ENCODE measurements around the gene AURKB. TPM values are rescaled to one million over a fixed set of nuclear protein-coding genes. Genes with fewer than 3 reads are reported as not detected.

The AURKB gene
- total and polyA plus RNA-seq, 2 of the 13 experiments (the other 11 are each of a cell fraction or from before 2014, with no cell fraction given) = 29.5 to 75.3 TPM

DNA sequence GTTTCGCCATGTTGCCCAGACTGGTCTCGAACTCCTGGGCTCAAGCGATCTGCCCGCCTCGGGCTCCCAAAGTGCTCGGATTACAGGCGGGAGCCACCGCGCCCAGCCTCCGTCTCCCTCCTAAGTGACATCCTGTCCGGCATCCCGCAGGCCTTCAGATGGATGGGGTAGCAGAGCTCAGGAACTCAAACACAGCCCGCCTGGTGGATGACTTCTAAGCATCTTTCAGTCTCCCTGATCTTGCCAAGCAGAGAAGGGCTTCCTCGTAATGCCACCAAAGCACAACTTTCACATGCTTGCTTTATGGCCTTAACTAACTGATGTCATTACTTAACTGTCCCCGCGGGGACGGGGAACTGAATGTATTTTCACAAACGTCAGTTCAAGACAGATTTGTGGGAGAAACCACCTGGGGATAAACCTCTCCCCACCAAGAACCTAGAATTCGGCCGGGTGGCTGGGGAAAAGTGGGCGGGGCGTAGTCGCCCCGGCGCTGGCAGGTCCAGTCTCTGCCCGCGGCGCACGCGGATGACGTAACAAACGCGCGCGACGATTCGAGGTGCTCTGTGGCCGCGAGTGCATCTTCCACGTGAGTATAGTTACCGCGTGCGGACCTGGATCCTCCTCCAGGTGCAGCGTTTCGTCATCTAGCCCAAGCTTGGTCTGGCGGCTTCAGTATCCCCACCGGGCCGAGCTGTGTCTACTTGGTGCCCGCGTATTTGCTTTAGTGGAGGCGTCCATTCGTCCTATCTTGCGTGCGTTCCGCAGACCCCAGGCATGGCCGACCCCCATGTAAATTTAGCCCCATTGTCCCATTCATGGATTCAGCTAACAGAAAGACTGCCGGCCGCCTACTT lies 38.6 kb upstream of the AURKB start, which contains the start of gene PFAS (continued):
- TF ChIP-seq, protein P1, sequence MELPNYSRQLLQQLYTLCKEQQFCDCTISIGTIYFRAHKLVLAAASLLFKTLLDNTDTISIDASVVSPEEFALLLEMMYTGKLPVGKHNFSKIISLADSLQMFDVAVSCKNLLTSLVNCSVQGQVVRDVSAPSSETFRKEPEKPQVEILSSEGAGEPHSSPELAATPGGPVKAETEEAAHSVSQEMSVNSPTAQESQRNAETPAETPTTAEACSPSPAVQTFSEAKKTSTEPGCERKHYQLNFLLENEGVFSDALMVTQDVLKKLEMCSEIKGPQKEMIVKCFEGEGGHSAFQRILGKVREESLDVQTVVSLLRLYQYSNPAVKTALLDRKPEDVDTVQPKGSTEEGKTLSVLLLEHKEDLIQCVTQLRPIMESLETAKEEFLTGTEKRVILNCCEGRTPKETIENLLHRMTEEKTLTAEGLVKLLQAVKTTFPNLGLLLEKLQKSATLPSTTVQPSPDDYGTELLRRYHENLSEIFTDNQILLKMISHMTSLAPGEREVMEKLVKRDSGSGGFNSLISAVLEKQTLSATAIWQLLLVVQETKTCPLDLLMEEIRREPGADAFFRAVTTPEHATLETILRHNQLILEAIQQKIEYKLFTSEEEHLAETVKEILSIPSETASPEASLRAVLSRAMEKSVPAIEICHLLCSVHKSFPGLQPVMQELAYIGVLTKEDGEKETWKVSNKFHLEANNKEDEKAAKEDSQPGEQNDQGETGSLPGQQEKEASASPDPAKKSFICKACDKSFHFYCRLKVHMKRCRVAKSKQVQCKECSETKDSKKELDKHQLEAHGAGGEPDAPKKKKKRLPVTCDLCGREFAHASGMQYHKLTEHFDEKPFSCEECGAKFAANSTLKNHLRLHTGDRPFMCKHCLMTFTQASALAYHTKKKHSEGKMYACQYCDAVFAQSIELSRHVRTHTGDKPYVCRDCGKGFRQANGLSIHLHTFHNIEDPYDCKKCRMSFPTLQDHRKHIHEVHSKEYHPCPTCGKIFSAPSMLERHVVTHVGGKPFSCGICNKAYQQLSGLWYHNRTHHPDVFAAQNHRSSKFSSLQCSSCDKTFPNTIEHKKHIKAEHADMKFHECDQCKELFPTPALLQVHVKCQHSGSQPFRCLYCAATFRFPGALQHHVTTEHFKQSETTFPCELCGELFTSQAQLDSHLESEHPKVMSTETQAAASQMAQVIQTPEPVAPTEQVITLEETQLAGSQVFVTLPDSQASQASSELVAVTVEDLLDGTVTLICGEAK (IDR thresholded peaks at IDR 0.05) = no peak
- TF ChIP-seq, protein P1 (CRISPR knock-in tag; IDR thresholded peaks at IDR 0.05) = peak; percentile 70; the same call in 1 of the 2 replicates
- TF ChIP-seq, protein P2, sequence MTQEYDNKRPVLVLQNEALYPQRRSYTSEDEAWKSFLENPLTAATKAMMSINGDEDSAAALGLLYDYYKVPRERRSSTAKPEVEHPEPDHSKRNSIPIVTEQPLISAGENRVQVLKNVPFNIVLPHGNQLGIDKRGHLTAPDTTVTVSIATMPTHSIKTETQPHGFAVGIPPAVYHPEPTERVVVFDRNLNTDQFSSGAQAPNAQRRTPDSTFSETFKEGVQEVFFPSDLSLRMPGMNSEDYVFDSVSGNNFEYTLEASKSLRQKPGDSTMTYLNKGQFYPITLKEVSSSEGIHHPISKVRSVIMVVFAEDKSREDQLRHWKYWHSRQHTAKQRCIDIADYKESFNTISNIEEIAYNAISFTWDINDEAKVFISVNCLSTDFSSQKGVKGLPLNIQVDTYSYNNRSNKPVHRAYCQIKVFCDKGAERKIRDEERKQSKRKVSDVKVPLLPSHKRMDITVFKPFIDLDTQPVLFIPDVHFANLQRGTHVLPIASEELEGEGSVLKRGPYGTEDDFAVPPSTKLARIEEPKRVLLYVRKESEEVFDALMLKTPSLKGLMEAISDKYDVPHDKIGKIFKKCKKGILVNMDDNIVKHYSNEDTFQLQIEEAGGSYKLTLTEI (CRISPR knock-in tag; conservative IDR thresholded peaks at IDR 0.05) = no peak
- no peak for TF ChIP-seq ISX (CRISPR knock-in tag; conservative IDR thresholded peaks at IDR 0.05)
- TF ChIP-seq ZFP82 (CRISPR knock-in tag; IDR thresholded peaks at IDR 0.05; ENCODE audit: borderline replicate concordance) = no peak
- TF ChIP-seq ARHGAP35 (CRISPR knock-in tag; IDR thresholded peaks at IDR 0.05; ENCODE audit: borderline replicate concordance) = no peak; the same call in 1 of the 2 replicates
- TF ChIP-seq, protein P3, sequence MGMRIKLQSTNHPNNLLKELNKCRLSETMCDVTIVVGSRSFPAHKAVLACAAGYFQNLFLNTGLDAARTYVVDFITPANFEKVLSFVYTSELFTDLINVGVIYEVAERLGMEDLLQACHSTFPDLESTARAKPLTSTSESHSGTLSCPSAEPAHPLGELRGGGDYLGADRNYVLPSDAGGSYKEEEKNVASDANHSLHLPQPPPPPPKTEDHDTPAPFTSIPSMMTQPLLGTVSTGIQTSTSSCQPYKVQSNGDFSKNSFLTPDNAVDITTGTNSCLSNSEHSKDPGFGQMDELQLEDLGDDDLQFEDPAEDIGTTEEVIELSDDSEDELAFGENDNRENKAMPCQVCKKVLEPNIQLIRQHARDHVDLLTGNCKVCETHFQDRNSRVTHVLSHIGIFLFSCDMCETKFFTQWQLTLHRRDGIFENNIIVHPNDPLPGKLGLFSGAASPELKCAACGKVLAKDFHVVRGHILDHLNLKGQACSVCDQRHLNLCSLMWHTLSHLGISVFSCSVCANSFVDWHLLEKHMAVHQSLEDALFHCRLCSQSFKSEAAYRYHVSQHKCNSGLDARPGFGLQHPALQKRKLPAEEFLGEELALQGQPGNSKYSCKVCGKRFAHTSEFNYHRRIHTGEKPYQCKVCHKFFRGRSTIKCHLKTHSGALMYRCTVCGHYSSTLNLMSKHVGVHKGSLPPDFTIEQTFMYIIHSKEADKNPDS (CRISPR knock-in tag; IDR thresholded peaks at IDR 0.05) = no peak
- TF ChIP-seq ZNF878 (CRISPR knock-in tag; IDR thresholded peaks at IDR 0.05) = no peak
- TF ChIP-seq XBP1 (CRISPR knock-in tag; IDR thresholded peaks at IDR 0.05) = no peak
- no peak for TF ChIP-seq ZNF615 (CRISPR knock-in tag; IDR thresholded peaks at IDR 0.05; ENCODE audit: borderline replicate concordance)
- no peak for TF ChIP-seq HMG20A (CRISPR knock-in tag; IDR thresholded peaks at IDR 0.05; ENCODE audit: borderline replicate concordance)
- TF ChIP-seq ATM (IDR thresholded peaks at IDR 0.05; ENCODE audit: borderline replicate concordance) = no peak
- no peak for TF ChIP-seq ZNF234 (CRISPR knock-in tag; conservative IDR thresholded peaks at IDR 0.05)
- TF ChIP-seq ZNF121 (CRISPR knock-in tag; IDR thresholded peaks at IDR 0.05) = no peak
- TF ChIP-seq, protein P4, sequence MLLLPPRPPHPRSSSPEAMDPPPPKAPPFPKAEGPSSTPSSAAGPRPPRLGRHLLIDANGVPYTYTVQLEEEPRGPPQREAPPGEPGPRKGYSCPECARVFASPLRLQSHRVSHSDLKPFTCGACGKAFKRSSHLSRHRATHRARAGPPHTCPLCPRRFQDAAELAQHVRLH (CRISPR knock-in tag; IDR thresholded peaks at IDR 0.05; ENCODE audit: borderline replicate concordance, low read depth) = no peak; the same call in 1 of the 2 replicates

All from HepG2 (cell line).